Smooth muscle cell of the brain vasculature (primary cell): Measurements from ENCODE around the gene CPNE8.

Experiments
- DNase-seq: peaks from one replicate; pipeline ENCODE4 v3.0.0-alpha.2; 2012; ENCODE audit warnings: low read depth, low spot score

Gene CPNE8

DNA sequence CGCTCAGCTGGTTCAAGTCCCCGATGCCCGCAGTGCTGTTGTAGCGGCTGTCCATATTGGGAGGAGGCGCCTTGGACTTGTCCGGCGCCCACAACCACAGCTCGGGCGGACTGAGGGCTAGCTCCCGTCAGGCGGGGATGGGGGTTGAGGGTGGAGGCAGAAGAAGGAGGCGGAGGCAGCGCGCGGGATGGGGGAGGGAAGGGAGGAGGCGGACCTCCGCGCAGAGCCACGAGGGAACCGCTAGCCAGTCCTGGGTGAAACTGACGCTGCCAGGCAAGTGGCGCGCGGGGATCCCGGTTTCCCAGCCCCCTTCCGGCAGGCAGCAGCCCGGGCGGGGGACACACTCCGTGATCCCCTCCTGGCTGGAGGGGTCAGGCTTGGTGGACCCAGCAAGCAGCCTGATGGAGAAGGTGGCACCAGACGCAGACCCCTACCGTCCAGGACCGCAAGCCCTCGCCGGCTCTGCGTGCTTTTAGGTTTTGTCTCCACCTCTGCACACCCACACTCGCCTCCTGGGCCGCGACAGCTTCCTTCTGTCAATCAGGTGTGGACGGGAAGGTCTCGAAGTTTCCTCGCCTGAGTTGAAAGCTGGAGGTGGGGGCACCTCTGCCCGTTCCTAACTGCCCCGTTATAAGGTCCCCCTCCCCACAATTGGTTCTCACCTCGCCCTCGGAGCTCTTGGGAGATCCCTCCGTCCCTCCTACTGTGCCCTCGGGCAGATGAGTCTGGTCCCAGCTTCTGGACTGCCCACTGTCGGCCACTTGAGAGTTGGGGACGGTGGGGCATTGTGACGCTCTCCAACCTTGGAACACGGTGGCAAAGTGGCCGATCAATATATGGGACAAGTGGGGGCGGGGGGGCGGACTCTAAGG, at the start of gene CPNE8:
Gene CPNE8 (minus strand): TSS at position 112 of the 872 bp plus-strand sequence. CDS start 57 bp downstream, at position 55.
- no peak for DNase-seq

DNA sequence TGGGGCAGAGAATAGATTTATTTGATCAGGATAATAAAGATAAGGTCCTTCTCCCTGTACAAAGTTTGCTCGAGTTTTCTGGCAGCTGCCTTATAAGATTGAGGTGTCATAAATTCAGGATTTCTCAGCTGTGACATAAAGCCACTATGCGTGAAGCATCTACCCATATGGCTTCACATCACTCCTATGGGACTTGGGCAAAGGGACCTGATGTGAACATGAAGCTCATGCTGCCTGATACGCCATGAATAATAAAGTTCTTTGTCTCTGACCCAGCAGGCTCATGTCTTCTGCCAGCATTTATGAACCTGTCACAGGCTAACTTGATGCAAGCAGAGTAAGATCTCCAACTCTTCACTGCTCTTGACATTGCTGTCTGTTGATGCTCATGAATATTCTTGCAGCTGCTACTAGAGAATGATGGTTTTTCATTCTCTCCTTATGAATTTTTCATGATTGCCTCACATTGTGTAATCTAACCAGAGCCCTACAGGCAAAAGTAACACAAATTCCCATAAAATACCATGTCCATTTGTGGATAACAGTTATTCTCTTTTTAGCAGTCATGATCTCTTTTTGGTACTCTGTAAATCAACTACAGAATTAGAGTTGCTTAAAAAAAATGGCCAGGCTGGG, 49.0 kb upstream of the CPNE8 start:
- no peak for DNase-seq

DNA sequence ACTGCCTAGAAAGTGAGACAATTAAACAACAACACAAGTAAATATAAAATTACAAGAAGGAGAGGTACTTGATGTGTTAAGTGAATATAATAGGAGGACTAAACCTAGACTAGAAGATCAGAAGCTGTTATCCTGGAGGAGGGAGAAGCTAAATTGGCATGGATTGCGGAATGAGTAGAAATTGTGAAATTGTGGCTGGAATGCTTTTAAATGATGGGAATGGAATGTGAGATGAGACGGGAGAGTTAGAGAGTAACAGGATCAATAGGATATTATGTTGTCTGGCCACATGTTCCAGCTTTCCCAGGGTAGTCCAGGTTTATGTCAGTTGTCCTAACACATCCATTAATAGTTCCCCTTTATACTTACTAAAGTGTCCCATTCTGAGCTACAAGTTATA, 44.0 kb upstream of the CPNE8 start:
- no peak for DNase-seq

DNA sequence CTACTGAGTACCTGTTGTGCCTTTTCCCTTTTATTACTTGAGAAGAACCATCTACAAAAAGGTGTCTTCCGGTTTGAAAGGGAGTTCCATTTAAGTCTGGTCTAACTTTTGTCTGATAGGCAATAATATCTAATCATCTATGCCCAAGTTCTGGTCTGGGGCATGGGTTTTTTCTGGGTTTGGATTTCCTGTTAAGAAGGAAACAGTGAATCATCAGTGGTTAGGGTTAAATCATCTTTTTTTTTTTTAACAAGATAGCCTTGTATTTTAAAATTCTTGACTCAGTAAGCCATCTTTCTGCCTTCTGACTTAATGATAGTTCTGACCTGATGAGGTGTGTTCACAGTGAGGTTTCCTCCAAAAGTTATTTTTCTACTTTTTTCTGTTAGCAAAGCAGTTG, 29.3 kb upstream of the CPNE8 start:
- no peak for DNase-seq

DNA sequence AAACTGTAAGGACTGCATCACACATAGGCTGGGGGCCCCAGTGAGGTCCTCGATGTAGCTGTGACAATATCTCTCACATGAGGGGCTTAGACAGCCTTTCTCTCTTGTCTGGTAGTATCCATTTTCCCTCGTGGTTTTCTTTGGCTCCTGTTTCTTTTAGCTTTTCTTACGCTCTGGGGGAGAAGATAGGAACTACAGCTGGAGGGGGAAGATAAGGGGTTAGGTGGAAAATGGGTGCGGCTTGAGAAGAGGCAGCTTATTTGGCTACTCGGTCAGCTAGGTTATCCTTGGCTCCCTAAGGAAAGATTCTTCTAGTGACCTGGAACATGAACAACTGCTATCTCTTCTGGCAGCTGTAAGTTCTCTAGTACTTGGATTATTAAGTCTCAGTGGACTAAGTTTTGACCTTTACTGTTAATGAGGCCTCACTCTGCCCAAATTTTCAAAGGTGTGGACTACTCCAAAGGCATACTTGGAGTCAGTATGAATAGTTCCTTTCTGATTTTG, 28.7 kb upstream of the CPNE8 start:
- no peak for DNase-seq

DNA sequence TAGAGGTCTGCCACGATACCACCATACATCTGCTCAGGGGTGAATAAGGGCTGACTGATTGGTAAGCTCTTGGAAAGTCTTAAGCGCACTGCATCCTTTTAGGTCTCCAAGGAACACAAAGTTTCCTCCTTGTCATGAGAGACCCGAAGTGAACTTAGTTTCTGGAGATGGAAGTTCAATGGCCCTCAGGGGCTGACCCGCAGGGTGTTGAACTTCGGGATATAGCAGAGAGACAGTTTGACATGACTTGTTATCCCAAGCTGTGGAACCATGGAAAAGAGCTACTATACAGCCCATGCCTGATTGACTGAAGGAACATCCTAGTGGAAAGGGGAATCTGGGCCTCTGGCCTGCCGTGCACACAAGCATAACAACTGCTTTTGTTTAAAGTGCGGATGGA, 26.9 kb upstream of the CPNE8 start:
- no peak for DNase-seq

DNA sequence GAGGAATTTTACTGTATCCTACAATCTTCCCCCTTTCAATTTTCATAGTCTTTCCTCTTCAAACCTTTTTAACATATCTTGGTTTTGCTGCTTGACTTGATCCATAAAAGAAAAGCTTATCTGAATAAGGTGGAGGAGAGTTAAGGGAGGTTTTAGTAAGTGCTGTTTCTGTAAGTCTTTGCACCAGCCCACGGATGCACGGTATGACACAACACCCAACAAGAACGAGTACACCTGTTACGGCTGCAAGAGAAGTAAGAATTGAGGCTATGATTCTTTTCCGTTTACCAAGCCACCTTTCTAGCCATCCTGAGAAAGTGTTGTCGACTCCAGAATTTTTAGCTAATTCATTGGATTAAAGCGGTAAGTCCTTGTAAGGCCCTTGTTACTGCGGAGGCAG, 26.1 kb upstream of the CPNE8 start:
- DNase-seq = no peak

DNA sequence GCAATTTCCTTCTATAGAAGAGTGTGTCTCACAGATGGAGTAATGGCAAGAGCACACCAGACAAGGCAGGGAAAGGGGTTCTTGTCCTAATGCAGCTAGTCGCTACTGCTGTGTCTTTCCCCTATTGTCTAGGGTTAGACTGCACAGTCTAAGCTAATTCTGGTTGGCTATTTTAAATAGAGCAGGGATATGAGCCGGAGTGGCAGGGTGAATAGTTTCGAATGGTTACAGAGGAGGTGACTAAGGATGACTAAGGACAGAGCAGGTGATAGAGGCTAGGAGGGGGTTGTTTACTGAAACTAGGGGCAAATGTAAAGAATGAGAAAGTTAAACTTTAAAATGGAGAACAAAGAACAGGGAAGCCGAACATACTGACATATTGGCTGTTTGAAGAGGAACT, 25.6 kb upstream of the CPNE8 start:
- DNase-seq = no peak

DNA sequence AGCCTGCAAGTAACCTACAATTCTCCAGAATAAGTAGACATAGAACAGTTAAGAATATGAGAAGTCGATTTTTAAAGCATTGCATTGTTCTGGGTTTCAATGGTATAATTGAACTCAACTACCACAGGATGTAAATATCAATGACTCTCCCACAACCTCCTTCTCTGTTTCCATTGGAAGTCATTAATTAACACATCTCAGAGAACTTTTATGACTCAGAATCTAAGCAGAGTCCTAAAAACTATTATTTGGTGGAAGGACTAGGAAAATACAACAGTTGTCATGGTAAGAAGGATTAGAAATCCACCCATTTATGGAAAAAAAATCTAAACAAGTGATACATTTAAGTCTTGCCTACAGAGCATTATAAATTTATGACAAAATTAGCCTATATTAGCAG, 21.1 kb upstream of the CPNE8 start:
- no peak for DNase-seq

DNA sequence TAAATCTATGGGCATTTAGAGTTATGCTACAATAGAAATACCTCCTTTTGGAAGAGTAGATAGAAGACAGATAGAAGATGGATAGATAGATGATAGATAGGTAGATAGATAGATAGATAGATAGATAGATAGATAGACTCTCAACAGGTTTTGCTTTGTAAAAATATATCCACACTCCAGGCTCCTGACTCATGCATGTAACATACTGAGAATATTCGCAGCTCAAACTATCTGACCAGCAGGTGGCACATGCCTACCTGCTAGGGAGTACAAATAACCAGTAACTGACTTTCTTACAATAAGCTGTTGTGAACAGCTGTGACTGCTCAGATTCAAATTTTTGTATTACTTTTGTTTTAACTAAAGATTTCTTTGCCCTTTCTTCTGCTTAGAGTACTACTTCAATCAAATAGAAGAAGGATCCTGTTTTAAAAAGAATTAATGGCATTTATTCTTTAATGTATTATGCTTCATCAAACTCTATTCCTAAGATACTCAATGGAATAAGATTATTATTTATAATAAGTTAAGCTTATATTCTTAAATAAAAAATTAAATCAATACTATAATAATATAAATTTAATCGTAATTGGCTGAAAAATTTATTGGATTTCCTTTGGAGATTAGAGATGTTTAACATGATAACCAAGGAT, 15.8 kb upstream of the CPNE8 start:
- no peak for DNase-seq

DNA sequence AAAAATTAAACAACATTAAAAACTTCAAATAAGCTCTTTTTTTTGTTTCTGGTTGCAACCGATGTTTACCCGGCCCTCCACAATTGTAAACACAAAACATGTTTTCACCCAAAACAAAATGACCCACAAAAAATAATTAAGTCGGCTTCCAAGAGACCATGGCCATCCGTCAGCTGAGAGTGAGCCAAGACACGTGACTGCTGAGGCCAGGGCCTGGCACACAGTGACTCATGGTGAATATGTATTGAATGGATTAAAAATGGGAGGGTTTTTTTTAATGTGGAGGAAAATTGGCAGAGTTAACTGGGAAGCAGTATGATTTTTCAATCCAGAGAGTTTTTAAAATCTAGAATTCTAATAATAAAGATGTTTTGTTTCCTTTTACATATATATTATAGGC, 13.8 kb upstream of the CPNE8 start:
- DNase-seq = no peak

DNA sequence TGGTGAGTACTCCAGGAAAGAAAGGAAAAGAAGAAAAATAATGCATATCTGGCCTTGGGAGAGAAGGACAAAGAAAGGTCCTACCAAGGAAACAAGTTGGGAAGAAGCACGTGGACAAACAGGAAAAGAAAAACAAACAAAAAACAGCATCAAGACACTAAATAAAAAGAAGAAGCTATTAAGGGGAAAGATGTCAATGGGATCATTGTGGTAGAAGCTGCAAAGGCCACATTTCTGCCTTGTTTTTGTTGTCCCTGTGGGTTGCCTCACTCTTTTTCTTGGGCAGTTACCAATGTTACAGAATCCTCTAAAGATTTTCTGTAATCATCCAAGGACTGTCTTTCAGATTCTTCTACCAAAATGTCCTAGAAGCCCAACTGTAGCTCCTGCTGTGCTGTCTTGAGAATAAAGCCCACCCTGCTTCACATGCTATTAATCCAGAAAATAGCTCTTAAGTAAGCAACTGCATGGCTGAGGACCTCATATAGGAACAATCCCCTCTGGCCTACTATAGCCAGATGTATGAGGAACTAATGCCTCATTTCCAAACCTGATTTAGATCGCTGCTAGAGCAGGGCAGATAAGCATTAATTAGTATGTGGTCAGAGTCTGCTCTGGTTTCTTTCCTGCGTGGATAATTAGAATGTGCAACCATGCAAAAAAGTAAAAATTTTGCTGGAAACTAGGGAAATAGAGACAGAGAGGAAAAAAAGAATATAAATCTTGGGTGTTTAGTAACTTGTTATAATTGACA, 10.2 kb upstream of the CPNE8 start:
- no peak for DNase-seq

DNA sequence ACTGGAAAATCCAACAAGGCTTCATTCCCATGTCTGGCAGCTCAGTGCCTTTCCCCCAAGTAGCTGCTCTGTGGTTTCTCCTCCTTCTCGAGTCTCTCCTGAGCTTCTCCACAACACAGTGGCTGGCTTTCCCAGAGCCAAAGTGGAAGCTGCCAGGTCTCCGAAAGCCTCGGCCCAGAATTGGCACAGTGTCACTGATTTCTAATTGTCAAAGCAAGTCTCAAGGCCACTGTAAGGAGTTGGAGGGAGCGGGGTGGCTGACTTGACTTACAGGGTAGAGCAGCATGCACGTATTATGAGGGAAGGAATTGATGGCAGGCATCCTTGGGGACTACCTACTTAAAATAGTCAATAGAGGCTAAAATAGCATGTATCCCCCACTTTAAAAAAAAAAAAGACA, 6.7 kb upstream of the CPNE8 start:
- DNase-seq = no peak

DNA sequence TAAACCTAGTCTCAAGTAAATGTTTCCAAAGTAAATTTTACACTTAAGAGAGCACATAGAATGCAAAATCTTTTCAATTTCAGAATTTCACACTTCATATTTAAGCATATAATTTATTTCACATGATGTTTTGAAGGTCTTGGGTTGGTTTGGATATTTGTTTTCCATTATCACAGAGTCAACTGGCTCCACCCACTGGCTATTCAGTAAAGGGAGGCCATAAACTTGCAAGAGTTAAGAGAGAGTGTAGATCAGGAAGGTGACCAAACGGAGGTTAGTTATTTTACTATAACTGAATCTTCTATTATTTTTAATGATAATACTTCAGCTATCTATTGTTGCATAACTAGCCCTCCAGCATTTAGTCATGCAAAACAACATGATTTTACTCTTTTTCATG, 6.2 kb upstream of the CPNE8 start:
- DNase-seq = no peak

DNA sequence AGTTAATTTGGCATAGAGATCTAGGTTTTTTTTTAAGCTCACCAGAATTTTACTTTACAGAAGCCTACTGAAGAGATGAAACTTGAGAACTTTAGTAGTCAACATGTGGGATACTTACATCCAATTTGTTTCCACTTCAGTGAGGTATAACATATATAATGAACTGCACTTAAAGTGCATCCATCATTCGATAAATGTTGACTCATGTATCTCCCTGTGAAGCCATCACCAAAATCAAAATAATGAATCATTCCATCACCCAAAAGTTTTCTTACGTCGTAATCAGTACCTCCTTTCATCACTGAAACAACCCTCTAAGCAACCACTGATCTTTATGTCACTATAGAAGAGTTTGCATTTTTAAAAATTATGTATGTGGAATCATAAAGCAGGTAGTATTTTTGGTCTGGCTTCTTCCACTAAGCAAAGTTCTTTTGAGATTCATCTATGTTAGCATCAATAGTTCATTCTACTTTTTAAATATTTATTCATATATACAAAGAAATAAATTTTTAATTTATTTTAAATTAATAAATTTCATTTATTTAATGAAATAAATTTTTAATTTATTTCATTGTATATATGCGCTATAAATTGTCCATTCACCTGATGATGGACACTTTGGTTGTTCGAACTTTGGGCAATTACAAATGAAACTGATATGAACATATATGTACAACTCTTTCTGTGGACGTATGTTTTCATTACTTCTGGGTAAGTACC, 2.0 kb upstream of the CPNE8 start:
- DNase-seq = no peak

DNA sequence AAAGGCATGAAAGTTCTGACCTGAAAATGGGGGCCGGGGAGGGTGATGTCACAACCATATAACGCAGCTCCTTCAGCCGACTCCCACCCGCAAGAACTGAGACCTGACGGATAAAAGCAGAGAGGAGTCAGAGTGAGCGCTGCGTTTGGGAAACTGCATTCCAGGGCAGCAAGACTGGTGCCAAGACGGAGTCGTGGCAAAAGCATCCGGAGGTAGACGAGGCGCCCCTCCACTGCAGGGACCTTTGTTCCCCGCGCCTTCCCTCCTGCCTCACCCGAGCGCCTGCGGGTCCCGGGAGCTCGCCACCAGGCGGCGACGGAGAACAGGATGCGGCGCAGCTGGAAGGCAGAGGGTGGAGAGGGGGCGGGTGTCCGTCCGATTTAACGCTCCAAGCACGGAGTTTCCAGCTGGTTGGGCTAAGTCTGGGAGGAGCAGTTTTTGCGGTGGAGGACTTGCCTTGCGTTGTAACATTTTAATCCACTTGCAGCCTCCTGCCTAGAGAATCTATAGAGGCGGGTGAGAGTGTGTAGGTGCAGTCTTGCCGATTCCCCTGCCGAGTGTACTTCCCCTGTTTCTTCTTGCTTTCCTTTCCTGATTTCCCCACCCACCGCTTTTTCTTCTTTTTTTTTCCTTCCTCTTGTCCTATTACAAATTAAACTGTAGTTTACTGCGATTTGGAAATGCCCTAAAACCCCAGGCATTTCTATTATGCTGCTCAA, 1.2 kb upstream of the CPNE8 start:
- peak; percentile 33 for DNase-seq

DNA sequence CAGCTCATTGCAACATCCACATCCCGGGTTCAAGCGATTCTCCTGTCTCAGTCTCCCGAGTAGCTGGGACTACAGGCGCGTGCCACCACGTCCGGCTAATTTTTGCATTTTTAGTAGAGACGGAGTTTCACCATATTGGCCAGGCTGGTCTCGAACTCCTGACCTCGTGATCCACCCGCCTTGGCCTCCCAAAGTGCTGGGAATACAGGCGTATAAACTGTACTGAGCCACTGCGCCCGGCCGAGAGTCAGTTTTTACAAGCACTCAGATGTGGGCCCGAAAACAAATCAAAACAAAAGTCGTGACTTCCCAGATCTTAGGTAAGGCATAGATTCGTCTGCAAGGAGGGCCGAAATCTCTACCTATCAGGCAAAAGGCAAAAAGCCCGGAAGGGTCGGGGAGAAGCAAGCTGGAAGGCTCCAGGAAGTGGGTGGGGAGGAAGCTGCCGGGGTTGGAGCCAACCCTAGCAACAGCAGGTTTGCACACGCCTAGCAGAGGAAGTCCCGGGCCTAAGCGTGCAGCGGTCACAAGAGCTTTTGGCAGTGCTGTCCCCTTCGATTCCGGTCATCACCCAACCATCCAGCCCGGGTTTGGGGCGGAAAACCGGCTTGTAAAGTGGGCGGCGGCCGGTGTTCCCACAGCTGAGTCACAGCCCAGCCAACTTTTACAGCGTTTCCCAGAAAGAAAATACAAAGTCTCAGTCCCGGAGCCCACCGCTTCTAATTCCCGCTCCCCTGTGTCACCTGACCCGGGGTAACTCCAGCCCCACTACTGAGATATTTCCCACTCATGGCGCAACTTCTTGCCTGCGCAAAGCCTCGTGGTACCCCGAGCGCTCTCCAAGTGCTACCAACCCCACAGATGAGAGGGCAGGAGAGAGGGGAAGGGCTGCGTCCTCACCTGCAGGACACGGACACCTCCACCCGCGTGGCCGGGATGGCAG, 583 bp downstream of the CPNE8 start:
- DNase-seq = no peak

DNA sequence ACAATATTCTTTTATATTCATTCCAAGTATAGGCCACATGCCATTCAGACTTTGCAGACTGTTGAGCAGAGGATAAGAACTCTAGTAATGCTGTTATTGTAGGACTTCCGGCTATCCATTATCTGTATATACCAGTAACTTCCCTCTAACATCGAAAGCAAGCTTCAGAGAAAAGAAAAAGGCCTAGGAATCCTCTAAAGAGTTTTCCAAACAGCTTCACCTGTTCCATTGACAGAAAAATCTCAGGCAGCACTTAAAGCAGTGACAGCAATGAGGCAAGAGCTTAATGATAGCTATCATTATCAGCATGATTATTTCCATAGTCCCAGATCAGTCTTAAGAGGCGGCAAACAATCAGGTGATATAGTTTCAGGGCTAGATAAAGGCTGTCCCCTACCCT, 1.8 kb downstream of the CPNE8 start:
- no peak for DNase-seq

DNA sequence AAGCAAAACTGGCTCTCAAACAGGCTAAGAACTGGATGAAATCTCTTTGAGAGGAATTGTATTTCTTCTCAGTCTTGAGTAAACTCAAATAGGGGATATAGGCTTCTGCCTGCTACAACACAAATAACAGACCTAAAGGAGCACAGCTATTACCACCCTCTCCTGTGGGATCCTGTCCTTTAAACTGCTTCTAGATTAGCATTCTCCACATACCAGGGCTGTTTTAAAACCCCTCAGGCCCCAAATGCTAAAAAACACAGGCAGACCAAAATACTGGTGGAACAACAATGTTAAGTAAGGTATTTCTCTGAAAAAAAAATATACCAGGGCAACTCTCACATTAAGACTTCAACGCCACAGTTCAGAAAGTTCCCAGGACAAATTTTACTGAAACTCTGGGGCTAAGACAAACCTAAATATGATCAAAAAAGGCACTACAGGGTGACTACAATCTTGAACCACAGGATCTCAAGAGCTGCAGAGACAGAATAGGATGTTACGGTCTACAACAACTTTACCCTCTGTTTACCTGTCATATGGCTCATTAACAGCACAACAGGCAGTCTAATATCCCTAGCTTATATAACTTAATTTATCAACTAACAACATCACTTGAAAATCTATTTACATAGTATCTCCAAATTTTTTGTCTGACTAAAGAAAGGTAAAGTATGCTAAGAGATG, 7.2 kb downstream of the CPNE8 start:
- no peak for DNase-seq
